ENCODE data around the gene CBARP. TPM values are rescaled to one million over a fixed set of nuclear protein-coding genes. Genes with fewer than 3 reads are reported as not detected.
"Not testable (repeated sequence)": the region's sequence is repeated elsewhere in the genome, so short reads cannot be mapped to it uniquely, and the experiment has no call there.

The CBARP gene
- total RNA-seq, 1 donor = 0.27 TPM

- DNase-seq (ENCODE audit: low read depth in 2 of 3, low spot score in 2 of 3) = no peak
These were observed 16.9 kb upstream of the CBARP start for GRCh38 chr19:1254530-1255185.

GRCh38 chr19:1254081-1254527 is 16.3 kb upstream of the CBARP start:
- no peak for DNase-seq (ENCODE audit: low read depth in 2 of 3, low spot score in 2 of 3)

- no peak for DNase-seq (ENCODE audit: low read depth in 2 of 3, low spot score in 2 of 3)
These were observed 15.8 kb upstream of the CBARP start for GRCh38 chr19:1253514-1254080.

GRCh38 chr19:1252821-1253513 is 15.2 kb upstream of the CBARP start:
- peak in 2 of 3 donors; percentile 92 to 95 for DNase-seq (ENCODE audit: low read depth in 2 of 3, low spot score in 2 of 3)

GRCh38 chr19:1252221-1252820 is 14.5 kb upstream of the CBARP start:
- DNase-seq (ENCODE audit: low read depth in 2 of 3, low spot score in 2 of 3) = peak in 2 of 3 donors; percentile 92 to 97

- peak in 1 of 3 donors; percentile 57 for DNase-seq (ENCODE audit: low read depth in 2 of 3, low spot score in 2 of 3)
These were observed 13.8 kb upstream of the CBARP start for GRCh38 chr19:1251330-1252220.

GRCh38 chr19:1250437-1251260 is 12.8 kb upstream of the CBARP start:
- peak in 2 of 3 donors; percentile 43 to 48 for DNase-seq (ENCODE audit: low read depth in 2 of 3, low spot score in 2 of 3)

- DNase-seq (ENCODE audit: low read depth in 2 of 3, low spot score in 2 of 3) = no peak
These were observed 12.2 kb upstream of the CBARP start for GRCh38 chr19:1249990-1250436.

- DNase-seq (ENCODE audit: low read depth in 2 of 3, low spot score in 2 of 3) = peak; percentile 93 to 96 (median 95)
These were observed 11.6 kb upstream of the CBARP start for GRCh38 chr19:1249298-1249989.

GRCh38 chr19:1248786-1249297 is 11.0 kb upstream of the CBARP start:
- peak; percentile 81 to 87 (median 81) for DNase-seq (ENCODE audit: low read depth in 2 of 3, low spot score in 2 of 3)

GRCh38 chr19:1248139-1248785 is 10.5 kb upstream of the CBARP start, which contains the start of gene MIDN:
TSS of gene MIDN (plus strand) at chr19:1248583. CDS start at chr19:1250297, 1,714 bp downstream.
- peak in 2 of 3 donors; percentile 82 to 90 for DNase-seq (ENCODE audit: low read depth in 2 of 3, low spot score in 2 of 3)

GRCh38 chr19:1247748-1248138 is 9.9 kb upstream of the CBARP start:
- DNase-seq (ENCODE audit: low read depth in 2 of 3, low spot score in 2 of 3) = no peak

- not testable (repeated sequence) for DNase-seq (ENCODE audit: low read depth in 2 of 3, low spot score in 2 of 3)
These were observed 8.7 kb upstream of the CBARP start for GRCh38 chr19:1246265-1247087.

- DNase-seq (ENCODE audit: low read depth in 2 of 3, low spot score in 2 of 3) = no peak
These were observed 7.9 kb upstream of the CBARP start for GRCh38 chr19:1245494-1246264.

GRCh38 chr19:1244693-1245451 is 7.1 kb upstream of the CBARP start:
- peak in 1 of 3 donors; percentile 30 for DNase-seq (ENCODE audit: low read depth in 2 of 3, low spot score in 2 of 3)
